Endodermal cell (in vitro differentiated cells): ENCODE measurements around the gene PACRG. TPM values are rescaled to one million over a fixed set of nuclear protein-coding genes. Genes with fewer than 3 reads are reported as not detected.

Source experiments
- DNase-seq: peaks from one replicate; pipeline ENCODE4 v3.0.0-alpha.2; 2017
- H3K27ac ChIP-seq: 2 replicates; pipeline ENCODE4 v1.5.1; 2013; ENCODE audit warnings: mild to moderate bottlenecking, low read depth, low read length, moderate library complexity
- H3K27me3 ChIP-seq: 2 replicates; pipeline ENCODE4 v1.6.1; 2013; ENCODE audit warnings: mild to moderate bottlenecking, low read length, moderate library complexity; ENCODE audit not compliant: insufficient read depth, control insufficient read depth, poor library complexity, severe bottlenecking
- H3K36me3 ChIP-seq: 2 replicates; pipeline ENCODE4 v1.7.0; 2013; ENCODE audit warnings: mild to moderate bottlenecking, low read length, moderate library complexity; ENCODE audit not compliant: control insufficient read depth, insufficient read depth
- H3K4me1 ChIP-seq: one replicate; pipeline ENCODE4 v1.7.0; 2013; ENCODE audit warnings: low read length; ENCODE audit not compliant: control insufficient read depth, insufficient read depth
- H3K4me3 ChIP-seq: 2 replicates; pipeline ENCODE4 v1.5.1; 2013; ENCODE audit warnings: mild to moderate bottlenecking, low read length, moderate library complexity
- H3K9ac ChIP-seq: 2 replicates; pipeline ENCODE4 v1.6.1; 2013; ENCODE audit warnings: mild to moderate bottlenecking, low read length, moderate library complexity; ENCODE audit not compliant: poor library complexity, severe bottlenecking; ENCODE audit errors: extremely low read depth
- H3K9me3 ChIP-seq: 2 replicates; pipeline ENCODE4 v1.6.1; 2013; ENCODE audit warnings: mild to moderate bottlenecking, low read length, moderate library complexity; ENCODE audit not compliant: control insufficient read depth
- H3K27ac Mint-ChIP-seq: 2 replicates; pipeline ENCODE4 v1.8.0; 2020; ENCODE audit warnings: mixed read lengths
- H3K27me3 Mint-ChIP-seq: 2 replicates; pipeline ENCODE4 v1.8.0; 2021; ENCODE audit warnings: mild to moderate bottlenecking, mixed read lengths; ENCODE audit not compliant: insufficient read depth
- H3K36me3 Mint-ChIP-seq: 2 replicates; pipeline ENCODE4 v1.8.0; 2020; ENCODE audit warnings: low read depth, mixed read lengths
- H3K4me1 Mint-ChIP-seq: 2 replicates; pipeline ENCODE4 v1.8.0; 2020; ENCODE audit warnings: mixed read lengths
- H3K4me3 Mint-ChIP-seq: 2 replicates; pipeline ENCODE4 v1.8.0; 2020; ENCODE audit warnings: mild to moderate bottlenecking, moderate library complexity, mixed read lengths
- H3K9me3 Mint-ChIP-seq: 2 replicates; pipeline ENCODE4 v1.8.0; 2020; ENCODE audit warnings: mild to moderate bottlenecking, mixed read lengths
- CTCF ChIP-seq: fragments of 200-600 bp; sonication (generic); conservative IDR thresholded peaks from 2 replicates; pipeline ENCODE4 v1.5.0; 2021; ENCODE audit warnings: antibody characterized with exemption, mild to moderate bottlenecking
- whole genome bisulfite sequencing, 2 experiments: methylation state at CpG; one replicate each; pipeline versions ENCODE4 v1.1.5 to v1.1.7; 2013; ENCODE audit warnings: missing lambda C conversion rate in 2 of 2, mixed read lengths in 1 of 2; ENCODE audit not compliant: insufficient coverage in 1 of 2, insufficient read length in 1 of 2; 5-methylcytosine and 5-hydroxymethylcytosine counted together
- total RNA-seq, 2 donors: library from RNA; stranded (reverse); fragmentation: NEBNext Ultra II Directional in 1 of 2; extraction: Animal tissue kit (Norgen Biotek cat#: 25700) in 1 of 2; gene quantifications; 2 replicates in 1 of 2; 3 replicates in 1 of 2; pipeline ENCODE4 v1.2.1, GENCODE V29; 2021

Gene PACRG
- total RNA-seq, 2 donors from 2014 or later, result 0.42 to 0.44 TPM

GRCh38 chr6:163329991-163330390, 602.2 kb downstream of the PACRG start:
- no peak overlapping the region for H3K27ac Mint-ChIP-seq
- peaks cover 8% of the 10 kb centered on the region for H3K4me1 Mint-ChIP-seq
- H3K27me3 ChIP-seq, result no peaks in the 10 kb centered on the region
- H3K4me3 ChIP-seq, result no peak overlapping the region
- H3K27me3 Mint-ChIP-seq, result peaks cover 1% of the 10 kb centered on the region
- TF ChIP-seq CTCF, result no peak
- DNase-seq, result peak; percentile 70
- H3K9me3 ChIP-seq, result peaks cover 6% of the 10 kb centered on the region
- 61 to 63% methylated on average over 7 to 9 of the region's 9 CpGs for WGBS, 2 experiments
- H3K27ac ChIP-seq, result no peak overlapping the region
- H3K9me3 Mint-ChIP-seq, result peaks cover 9% of the 10 kb centered on the region
- no peak overlapping the region for H3K9ac ChIP-seq
- H3K4me3 Mint-ChIP-seq, result no peak overlapping the region
- H3K4me1 ChIP-seq, result peaks cover 3% of the 10 kb centered on the region
- no peaks in the 10 kb centered on the region for H3K36me3 Mint-ChIP-seq
- H3K36me3 ChIP-seq, result no peaks in the 10 kb centered on the region

GRCh38 chr6:163331245-163331644, 603.5 kb downstream of the PACRG start:
- peaks cover 1% of the 10 kb centered on the region for H3K27me3 Mint-ChIP-seq
- no peaks in the 10 kb centered on the region for H3K27me3 ChIP-seq
- H3K36me3 Mint-ChIP-seq, result no peaks in the 10 kb centered on the region
- peaks cover 4% of the 10 kb centered on the region for H3K4me1 Mint-ChIP-seq
- 78 to 87% methylated on average over 8 to 9 of the region's 9 CpGs for WGBS, 2 experiments
- no peaks in the 10 kb centered on the region for H3K36me3 ChIP-seq
- H3K9me3 ChIP-seq, result peaks cover 6% of the 10 kb centered on the region
- no peak overlapping the region for H3K27ac ChIP-seq
- no peak for TF ChIP-seq CTCF
- DNase-seq, result peak; percentile 35
- H3K9me3 Mint-ChIP-seq, result peaks cover 9% of the 10 kb centered on the region
- H3K4me3 ChIP-seq, result no peak overlapping the region
- no peaks in the 10 kb centered on the region for H3K4me1 ChIP-seq
- no peak overlapping the region for H3K27ac Mint-ChIP-seq
- H3K4me3 Mint-ChIP-seq, result no peak overlapping the region
- H3K9ac ChIP-seq, result no peak overlapping the region

DNA sequence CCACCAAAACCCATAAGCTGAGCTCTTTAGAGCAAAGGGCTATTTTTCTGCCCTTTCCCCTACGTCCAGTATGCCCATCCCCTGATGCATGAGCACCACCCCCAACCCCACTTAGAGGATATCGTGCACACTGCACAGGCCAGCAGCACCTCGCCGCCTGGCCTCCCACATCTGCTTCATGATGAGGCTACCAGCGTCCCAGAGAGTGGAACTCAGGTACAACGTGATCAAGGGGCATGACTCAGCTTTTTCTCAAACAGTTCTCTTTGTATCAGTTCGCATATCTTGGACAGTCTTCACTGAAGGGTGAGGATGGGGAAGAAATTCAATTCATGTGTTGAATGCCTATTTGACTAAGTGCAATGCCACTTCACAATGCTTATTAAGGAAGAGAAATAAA, 604.8 kb downstream of the PACRG start:
- Histone ChIP-seq H3K9ac (no peak overlapping the region), H3K4me3 (no peak overlapping the region), H3K36me3 (no peaks in the 10 kb centered on the region), H3K27me3 (no peaks in the 10 kb centered on the region), H3K4me1 (no peaks in the 10 kb centered on the region), H3K27ac (no peak overlapping the region), H3K9me3 (no peaks in the 10 kb centered on the region)
- Mint-ChIP-seq H3K36me3 (no peaks in the 10 kb centered on the region), H3K4me3 (no peak overlapping the region), H3K9me3 (peaks cover 2% of the 10 kb centered on the region), H3K27me3 (peaks cover 4% of the 10 kb centered on the region), H3K4me1 (peaks cover 4% of the 10 kb centered on the region), H3K27ac (no peak overlapping the region)
- WGBS, 2 experiments, result 93 to 94% methylated on average over 7 of the region's 7 CpGs
- DNase-seq, result no peak
- TF ChIP-seq CTCF, result no peak
